Osteoblast (primary cell): ENCODE measurements around the gene CLPTM1L. TPM values are rescaled to one million over a fixed set of nuclear protein-coding genes. Genes with fewer than 3 reads are reported as not detected.
"Not testable (repeated sequence)": the region's sequence is repeated elsewhere in the genome, so short reads cannot be mapped to it uniquely, and the experiment has no call there.

Source experiments
- DNase-seq: peaks from one replicate; pipeline ENCODE4 v3.0.0; 2011; ENCODE audit warnings: low spot score, mixed read lengths; ENCODE audit not compliant: insufficient read length; ENCODE audit errors: missing footprints
- H2AFZ ChIP-seq: 2 replicates; pipeline ENCODE4 v1.6.0; 2011; ENCODE audit warnings: mild to moderate bottlenecking, low read length
- H3K27ac ChIP-seq: 2 replicates; pipeline ENCODE4 v1.5.1; 2011; ENCODE audit warnings: mild to moderate bottlenecking, low read depth, low read length, moderate library complexity
- H3K27me3 ChIP-seq: 2 replicates; pipeline ENCODE4 v1.6.0; 2012; ENCODE audit warnings: mild to moderate bottlenecking, control low read depth, inconsistent platforms, low read length, moderate library complexity; ENCODE audit not compliant: insufficient read depth
- H3K36me3 ChIP-seq: 2 replicates; pipeline ENCODE4 v1.5.1; 2011; ENCODE audit warnings: mild to moderate bottlenecking, low read length, control low read depth, moderate library complexity; ENCODE audit not compliant: insufficient read depth
- H3K4me1 ChIP-seq: 2 replicates; pipeline ENCODE4 v1.5.1; 2011; ENCODE audit warnings: mild to moderate bottlenecking, low read length, control low read depth, moderate library complexity; ENCODE audit not compliant: insufficient read depth
- H3K4me2 ChIP-seq: 2 replicates; pipeline ENCODE4 v1.6.0; 2011; ENCODE audit warnings: mild to moderate bottlenecking, low read length; ENCODE audit not compliant: insufficient read depth
- H3K4me3 ChIP-seq: fragments of 200-600 bp; sonication (generic); 3 replicates; pipeline ENCODE4 v1.5.1; 2012; ENCODE audit warnings: mild to moderate bottlenecking, low read length, inconsistent platforms; ENCODE audit not compliant: insufficient read depth
- H3K79me2 ChIP-seq: 2 replicates; pipeline ENCODE4 v1.6.0; 2012; ENCODE audit warnings: mild to moderate bottlenecking, low read length, control low read depth, inconsistent platforms; ENCODE audit not compliant: insufficient read depth
- H3K9me3 ChIP-seq: 2 replicates; pipeline ENCODE4 v1.5.1; 2011; ENCODE audit warnings: low read depth, low read length, control low read depth
- H4K20me1 ChIP-seq: 2 replicates; pipeline ENCODE4 v1.6.0; 2012; ENCODE audit warnings: mild to moderate bottlenecking, low read length, control low read depth; ENCODE audit not compliant: insufficient read depth
- CTCF ChIP-seq: IDR thresholded peaks from 2 replicates; pipeline ENCODE4 v1.5.1; 2011; ENCODE audit warnings: mild to moderate bottlenecking, low read depth, low read length, moderate library complexity; ENCODE audit errors: extremely low read depth
- total RNA-seq: library from RNA; depleted of rRNA; stranded (reverse); fragments of >200 nt; gene quantifications from 2 replicates; pipeline ENCODE4 v1.2.3, GENCODE V29; 2012

The CLPTM1L gene
- total RNA-seq, 1 donor = 139 TPM

GRCh38 chr5:1362242-1363015 is 17.5 kb upstream of the CLPTM1L start:
- H3K36me3 ChIP-seq = no peaks in the 10 kb centered on the region
- peaks cover 36% of the 10 kb centered on the region for H3K27me3 ChIP-seq

GRCh38 chr5:1360861-1361260 is 16.0 kb upstream of the CLPTM1L start:
- H3K4me3 ChIP-seq = no peak overlapping the region
- H3K4me1 ChIP-seq = no peaks in the 10 kb centered on the region
- H3K79me2 ChIP-seq = no peaks in the 10 kb centered on the region
- DNase-seq = peak; percentile 50
- no peak for TF ChIP-seq CTCF
- no peak overlapping the region for H2AFZ ChIP-seq
- H3K36me3 ChIP-seq = no peaks in the 10 kb centered on the region
- no peak overlapping the region for H3K4me2 ChIP-seq
- H3K27ac ChIP-seq = no peak overlapping the region
- H4K20me1 ChIP-seq = no peaks in the 10 kb centered on the region
- peaks cover 37% of the 10 kb centered on the region for H3K27me3 ChIP-seq
- no peaks in the 10 kb centered on the region for H3K9me3 ChIP-seq

More at GRCh38 chr5:1362242-1363015, 17.5 kb upstream of the CLPTM1L start:
- TF ChIP-seq CTCF = no peak
- H3K27ac ChIP-seq = no peak overlapping the region
- H3K4me2 ChIP-seq = no peak overlapping the region
- H4K20me1 ChIP-seq = no peaks in the 10 kb centered on the region
- no peaks in the 10 kb centered on the region for H3K4me1 ChIP-seq
- DNase-seq = peak; percentile 75
- H2AFZ ChIP-seq = no peak overlapping the region
- H3K9me3 ChIP-seq = no peaks in the 10 kb centered on the region
- H3K4me3 ChIP-seq = no peak overlapping the region
- H3K79me2 ChIP-seq = no peaks in the 10 kb centered on the region

GRCh38 chr5:1360367-1360766 is 15.5 kb upstream of the CLPTM1L start:
- H2AFZ ChIP-seq, H3K4me2 ChIP-seq, H4K20me1 ChIP-seq, H3K4me1 ChIP-seq, DNase-seq, H3K9me3 ChIP-seq, H3K36me3 ChIP-seq, H3K4me3 ChIP-seq, H3K79me2 ChIP-seq, H3K27ac ChIP-seq: not testable (repeated sequence)
- H3K27me3 ChIP-seq = peaks cover 37% of the 10 kb centered on the region

- Histone ChIP-seq H3K4me3 (no peak overlapping the region), H3K27me3 (peaks cover 37% of the 10 kb centered on the region), H4K20me1 (no peaks in the 10 kb centered on the region), H3K4me2 (no peak overlapping the region), H3K27ac (no peak overlapping the region), H3K36me3 (no peaks in the 10 kb centered on the region), H3K79me2 (no peaks in the 10 kb centered on the region), H2AFZ (no peak overlapping the region), H3K4me1 (no peaks in the 10 kb centered on the region), H3K9me3 (no peaks in the 10 kb centered on the region)
- no peak for TF ChIP-seq CTCF
- no peak for DNase-seq
Observed at GRCh38 chr5:1359713-1360112, 14.8 kb upstream of the CLPTM1L start.
